Muscle layer of colon (tissue), 2 donors: ENCODE measurements around the gene CTXND1.
"Not testable (repeated sequence)": the region's sequence is repeated elsewhere in the genome, so short reads cannot be mapped to it uniquely, and the experiment has no call there.

Experiments used
- H3K27ac ChIP-seq: one replicate; pipeline ENCODE4 v1.7.0; 2013; ENCODE audit warnings: low read depth, mild to moderate bottlenecking, low read length, moderate library complexity
- H3K27me3 ChIP-seq, 2 donors: one replicate each; pipeline ENCODE4 v1.7.0; 2013; ENCODE audit warnings: low read length in 2 of 2, mild to moderate bottlenecking in 2 of 2; ENCODE audit not compliant: insufficient read depth in 2 of 2, control insufficient read depth in 1 of 2
- H3K36me3 ChIP-seq: one replicate; pipeline ENCODE4 v1.7.0; 2013; ENCODE audit warnings: mild to moderate bottlenecking, low read length; ENCODE audit not compliant: insufficient read depth
- H3K4me1 ChIP-seq: one replicate; pipeline ENCODE4 v1.7.0; 2013; ENCODE audit warnings: mild to moderate bottlenecking, low read length; ENCODE audit not compliant: insufficient read depth
- H3K4me3 ChIP-seq, 2 donors: one replicate each; pipeline ENCODE4 v1.7.0; 2013; ENCODE audit warnings: low read length in 2 of 2, low read depth in 1 of 2, mild to moderate bottlenecking in 1 of 2, moderate library complexity in 1 of 2
- H3K9ac ChIP-seq: one replicate; pipeline ENCODE4 v1.7.0; 2013; ENCODE audit warnings: low read length
- H3K9me3 ChIP-seq: one replicate; pipeline ENCODE4 v1.7.0; 2013; ENCODE audit warnings: mild to moderate bottlenecking, low read length
- donor health status: abdominal sarcoma.
- donor health status: Adenocarcinoma of cecum.

Gene CTXND1

GRCh38 chr15:80252121-80252518 lies at the start of gene CTXND1:
CTXND1 (minus strand) TSS chr15:80252213; CDS start chr15:80201949, 50,264 bp downstream.
- Histone ChIP-seq H3K9me3 (no peaks in the 10 kb centered on the region), H3K9ac (no peak within 1 kb of the TSS), H3K27me3 (peaks cover 26 to 36% of the 10 kb centered on the region in 2 donors), H3K27ac (no peak within 1 kb of the TSS), H3K4me1 (peaks cover 3% of the 10 kb centered on the region), H3K36me3 (no peaks in the 10 kb centered on the region), H3K4me3 (peak within 1 kb of the TSS; percentile 25 to 34)

GRCh38 chr15:80301472-80301871 lies 49.5 kb upstream of the CTXND1 start:
- H3K27me3 ChIP-seq: no peaks in the 10 kb centered on the region
- H3K4me3 ChIP-seq: no peak overlapping the region
- no peaks in the 10 kb centered on the region for H3K9me3 ChIP-seq
- no peaks in the 10 kb centered on the region for H3K36me3 ChIP-seq
- H3K9ac ChIP-seq: no peak overlapping the region
- H3K4me1 ChIP-seq: no peaks in the 10 kb centered on the region
- no peak overlapping the region for H3K27ac ChIP-seq

GRCh38 chr15:80295777-80296176 lies 43.8 kb upstream of the CTXND1 start:
- not testable (repeated sequence) for H3K27ac ChIP-seq, H3K9ac ChIP-seq, H3K4me1 ChIP-seq, H3K27me3 ChIP-seq, H3K4me3 ChIP-seq, H3K9me3 ChIP-seq, H3K36me3 ChIP-seq

GRCh38 chr15:80292079-80292478 lies 40.1 kb upstream of the CTXND1 start:
- no peaks in the 10 kb centered on the region for H3K36me3 ChIP-seq
- H3K9me3 ChIP-seq: no peaks in the 10 kb centered on the region
- H3K4me1 ChIP-seq: no peaks in the 10 kb centered on the region
- H3K4me3 ChIP-seq: no peak overlapping the region
- H3K27me3 ChIP-seq: no peaks in the 10 kb centered on the region
- no peak overlapping the region for H3K9ac ChIP-seq
- no peak overlapping the region for H3K27ac ChIP-seq

- not testable (repeated sequence) for H3K27me3 ChIP-seq, H3K9me3 ChIP-seq, H3K4me3 ChIP-seq, H3K27ac ChIP-seq, H3K4me1 ChIP-seq, H3K36me3 ChIP-seq, H3K9ac ChIP-seq
These were observed 38.9 kb upstream of the CTXND1 start for GRCh38 chr15:80290891-80291290.

- H3K4me3 ChIP-seq: no peak overlapping the region
- H3K9ac ChIP-seq: no peak overlapping the region
- no peaks in the 10 kb centered on the region for H3K36me3 ChIP-seq
- no peaks in the 10 kb centered on the region for H3K27me3 ChIP-seq
- H3K9me3 ChIP-seq: no peaks in the 10 kb centered on the region
- no peaks in the 10 kb centered on the region for H3K4me1 ChIP-seq
- no peak overlapping the region for H3K27ac ChIP-seq
These were observed 37.8 kb upstream of the CTXND1 start for GRCh38 chr15:80289528-80290495.

- H3K27me3 ChIP-seq: no peaks in the 10 kb centered on the region
- no peak overlapping the region for H3K27ac ChIP-seq
- no peaks in the 10 kb centered on the region for H3K36me3 ChIP-seq
- H3K4me3 ChIP-seq: no peak overlapping the region
- no peaks in the 10 kb centered on the region for H3K9me3 ChIP-seq
- no peak overlapping the region for H3K9ac ChIP-seq
- H3K4me1 ChIP-seq: no peaks in the 10 kb centered on the region
These were observed 36.1 kb upstream of the CTXND1 start for GRCh38 chr15:80288131-80288530.

GRCh38 chr15:80286055-80286454 lies 34.0 kb upstream of the CTXND1 start:
- Histone ChIP-seq H3K4me1 (no peaks in the 10 kb centered on the region), H3K9ac (no peak overlapping the region), H3K36me3 (no peaks in the 10 kb centered on the region), H3K9me3 (no peaks in the 10 kb centered on the region), H3K4me3 (no peak overlapping the region), H3K27ac (no peak overlapping the region), H3K27me3 (no peaks in the 10 kb centered on the region)

GRCh38 chr15:80285379-80285778 lies 33.4 kb upstream of the CTXND1 start:
- H3K27ac ChIP-seq: no peak overlapping the region
- H3K36me3 ChIP-seq: no peaks in the 10 kb centered on the region
- no peaks in the 10 kb centered on the region for H3K27me3 ChIP-seq
- H3K4me1 ChIP-seq: no peaks in the 10 kb centered on the region
- H3K9me3 ChIP-seq: no peaks in the 10 kb centered on the region
- no peak overlapping the region for H3K4me3 ChIP-seq
- no peak overlapping the region for H3K9ac ChIP-seq

- no peak overlapping the region for H3K9ac ChIP-seq
- H3K27me3 ChIP-seq: no peaks in the 10 kb centered on the region
These were observed 31.5 kb upstream of the CTXND1 start for GRCh38 chr15:80283531-80283930.

GRCh38 chr15:80277147-80277546 lies 25.1 kb upstream of the CTXND1 start:
- H3K4me1 ChIP-seq: no peaks in the 10 kb centered on the region
- H3K9ac ChIP-seq: no peak overlapping the region
- no peaks in the 10 kb centered on the region for H3K36me3 ChIP-seq
- H3K27ac ChIP-seq: no peak overlapping the region
- no peaks in the 10 kb centered on the region for H3K9me3 ChIP-seq
- no peak overlapping the region for H3K4me3 ChIP-seq
- H3K27me3 ChIP-seq: no peaks in the 10 kb centered on the region

More at GRCh38 chr15:80283531-80283930, 31.5 kb upstream of the CTXND1 start:
- Histone ChIP-seq H3K4me1 (no peaks in the 10 kb centered on the region), H3K27ac (no peak overlapping the region), H3K36me3 (no peaks in the 10 kb centered on the region), H3K4me3 (no peak overlapping the region), H3K9me3 (no peaks in the 10 kb centered on the region)

GRCh38 chr15:80275961-80276360 lies 23.9 kb upstream of the CTXND1 start:
- no peaks in the 10 kb centered on the region for H3K9me3 ChIP-seq
- no peak overlapping the region for H3K9ac ChIP-seq
- no peaks in the 10 kb centered on the region for H3K4me1 ChIP-seq
- H3K36me3 ChIP-seq: no peaks in the 10 kb centered on the region
- no peak overlapping the region for H3K4me3 ChIP-seq
- no peaks in the 10 kb centered on the region for H3K27me3 ChIP-seq
- H3K27ac ChIP-seq: no peak overlapping the region
